HCT116 (cell line): ENCODE measurements around the gene ENGASE. TPM values are rescaled to one million over a fixed set of nuclear protein-coding genes. Genes with fewer than 3 reads are reported as not detected.

Experiments used
- ATAC-seq: fragments of 200-7000 bp; cut with Tn5 transposase; 2 replicates; pipeline ENCODE4 v1.9.1; 2020; ENCODE audit warnings: mild to moderate bottlenecking, moderate library complexity
- BruUV-seq: library from RNA; stranded (reverse); fragments of 400-500 nt; replicated peaks from 2 replicates; lab custom pipeline; 2021; lab: Mats Ljungman, UMichigan
- CTCF ChIA-PET: fragments of 300-600 bp; sonication (Branson Sonifier 250); formaldehyde crosslinking; loops from one replicate; lab custom pipeline; 2021; ENCODE audit warnings: antibody characterized with exemption; lab: Charles Lee
- POLR2A ChIA-PET: fragments of 300-600, 350-600 bp; sonication (Branson Sonifier 250); formaldehyde crosslinking; loops from one replicate; lab custom pipeline; 2021; ENCODE audit warnings: antibody characterized with exemption; lab: Charles Lee
- RAD21 ChIA-PET, 2 experiments: fragments of 300-600 bp; sonication (Branson Sonifier 250); formaldehyde crosslinking; loops; one replicate each; lab custom pipeline; 2023; ENCODE audit warnings: low total read pairs in 2 of 2; ENCODE audit not compliant: uncharacterized antibody in 2 of 2, unreplicated experiment in 2 of 2, low non-redundant PET in 1 of 2; lab: Charles Lee
- DNase-seq: peaks from one replicate; pipeline ENCODE4 v3.0.0-alpha.2; 2010; ENCODE audit warnings: low read depth, low spot score
- H2AFZ ChIP-seq: fragments of 200-600 bp; shearing (Covaris generic), sonication (generic); 2 replicates; pipeline ENCODE4 v1.6.1; 2017; ENCODE audit warnings: low read depth, mixed run types, mixed read lengths, antibody characterized with exemption, low read length; ENCODE audit not compliant: poor library complexity, severe bottlenecking
- H3K27ac ChIP-seq: 2 replicates; pipeline ENCODE4 v1.5.1; 2012; ENCODE audit warnings: low read depth, low read length
- H3K27me3 ChIP-seq: fragments of 200-600 bp; sonication (generic); 2 replicates; pipeline ENCODE4 v1.6.1; 2016; ENCODE audit warnings: mixed run types, low read length, mixed read lengths; ENCODE audit not compliant: insufficient read depth
- H3K36me3 ChIP-seq, 2 experiments: fragments of 200-500 bp in 1 of 2; fragments of 200-600 bp in 1 of 2; sonication (Bioruptor generic) in 1 of 2; sonication (generic) in 1 of 2; 2 replicates each; pipeline versions ENCODE4 v1.5.1 to v1.6.1; 2014 to 2016; ENCODE audit warnings: low read length in 2 of 2, inconsistent platforms in 1 of 2, mixed read lengths in 1 of 2, mixed run types in 1 of 2; ENCODE audit not compliant: insufficient read depth in 2 of 2, control insufficient read depth in 1 of 2
- H3K4me1 ChIP-seq, 2 experiments: fragments of 200-600 bp in 1 of 2; sonication (generic) in 1 of 2; 2 replicates each; pipeline versions ENCODE4 v1.5.1 to v1.6.1; 2012 to 2017; ENCODE audit warnings: low read length in 2 of 2, inconsistent platforms in 1 of 2, mild to moderate bottlenecking in 1 of 2, mixed read lengths in 1 of 2, mixed run types in 1 of 2, moderate library complexity in 1 of 2; ENCODE audit not compliant: insufficient read depth in 2 of 2, control insufficient read depth in 1 of 2
- H3K4me2 ChIP-seq: fragments of 200-600 bp; sonication (generic); 2 replicates; pipeline ENCODE4 v1.6.1; 2017; ENCODE audit warnings: mixed run types, low read length, mixed read lengths
- H3K4me3 ChIP-seq, 2 experiments: fragments of 200-600 bp in 1 of 2; sonication (generic) in 1 of 2; replicated peaks in 1 of 2; 2 replicates each; pipeline ENCODE4 v1.5.1; 2011 to 2016; ENCODE audit warnings: low read length in 2 of 2, control low read depth in 1 of 2, low read depth in 1 of 2, mild to moderate bottlenecking in 1 of 2, mixed read lengths in 1 of 2, mixed run types in 1 of 2
- H3K79me2 ChIP-seq: fragments of 200-600 bp; sonication (generic); 2 replicates; pipeline ENCODE4 v1.6.1; 2017; ENCODE audit warnings: mild to moderate bottlenecking, mixed run types, low read length, moderate library complexity, mixed read lengths; ENCODE audit not compliant: insufficient read depth
- H3K9ac ChIP-seq: fragments of 200-600 bp; sonication (generic); 2 replicates; pipeline ENCODE4 v1.6.1; 2016; ENCODE audit warnings: low read length, mixed read lengths
- H3K9me2 ChIP-seq: fragments of 200-600 bp; sonication (generic), shearing (Covaris generic); 2 replicates; pipeline ENCODE4 v1.6.1; 2017; ENCODE audit warnings: mixed run types, mild to moderate bottlenecking, moderate library complexity; ENCODE audit not compliant: insufficient read depth
- H3K9me3 ChIP-seq, 2 experiments: fragments of 200-500 bp in 1 of 2; fragments of 200-600 bp in 1 of 2; sonication (Bioruptor generic) in 1 of 2; sonication (generic) in 1 of 2; 2 replicates each; pipeline ENCODE4 v1.6.1; 2014 to 2017; ENCODE audit warnings: low read length in 2 of 2, mixed read lengths in 2 of 2, inconsistent platforms in 1 of 2, low read depth in 1 of 2, mild to moderate bottlenecking in 1 of 2, mixed run types in 1 of 2, moderate library complexity in 1 of 2; ENCODE audit not compliant: control insufficient read depth in 1 of 2, insufficient read depth in 1 of 2
- H4K20me1 ChIP-seq: fragments of 200-600 bp; sonication (generic), shearing (Covaris generic); 2 replicates; pipeline ENCODE4 v1.6.1; 2017; ENCODE audit warnings: mixed run types, mild to moderate bottlenecking, moderate library complexity; ENCODE audit not compliant: insufficient read depth
- CTCF ChIP-seq, 3 experiments: fragments of 200-600 bp in 1 of 3; sonication (generic) in 1 of 3; IDR thresholded peaks in 2 of 3; conservative IDR thresholded peaks in 1 of 3; 2 replicates each; pipeline ENCODE4 v1.5.1; 2012 to 2017; ENCODE audit warnings: low read depth in 2 of 3, low read length in 2 of 3, antibody characterized with exemption in 1 of 3, borderline replicate concordance in 1 of 3, control low read depth in 1 of 3, mild to moderate bottlenecking in 1 of 3, mixed read lengths in 1 of 3, mixed run types in 1 of 3, moderate library complexity in 1 of 3; ENCODE audit not compliant: insufficient read depth in 1 of 3
- ELF1 ChIP-seq: IDR thresholded peaks from 2 replicates; pipeline ENCODE4 v1.6.1; 2012; ENCODE audit warnings: low read depth, borderline replicate concordance
- EZH2 ChIP-seq: fragments of 200-600 bp; sonication (generic); IDR thresholded peaks from 2 replicates; pipeline ENCODE4 v1.6.1; 2017; ENCODE audit warnings: antibody characterized with exemption, mixed run types
- EZH2phosphoT487 ChIP-seq: fragments of 200-600 bp; IDR thresholded peaks from 2 replicates; pipeline ENCODE4 v1.6.1; 2018; ENCODE audit warnings: antibody characterized with exemption, borderline replicate concordance
- FOSL1 ChIP-seq: IDR thresholded peaks from 2 replicates; pipeline ENCODE4 v1.6.1; 2012; ENCODE audit warnings: low read depth
- JUND ChIP-seq: IDR thresholded peaks from 2 replicates; pipeline ENCODE4 v1.6.1; 2012
- MAX ChIP-seq: IDR thresholded peaks from 2 replicates; pipeline ENCODE4 v1.6.1; 2012
- POLR2A ChIP-seq: IDR thresholded peaks from 2 replicates; pipeline ENCODE4 v1.7.0; 2011; ENCODE audit warnings: borderline replicate concordance; ENCODE audit not compliant: insufficient read depth, insufficient read length; ENCODE audit errors: extremely low read depth
- RAD21 ChIP-seq: IDR thresholded peaks from 2 replicates; pipeline ENCODE4 v1.6.1; 2012; ENCODE audit warnings: low read depth, mild to moderate bottlenecking
- SP1 ChIP-seq: IDR thresholded peaks from 2 replicates; pipeline ENCODE4 v1.6.1; 2012; ENCODE audit warnings: low read depth
- SRF ChIP-seq: IDR thresholded peaks from 2 replicates; pipeline ENCODE4 v1.6.1; 2012; ENCODE audit warnings: low read depth
- YY1 ChIP-seq: IDR thresholded peaks from 2 replicates; pipeline ENCODE4 v1.6.1; 2011; ENCODE audit warnings: low read length, low read depth, moderate library complexity, mild to moderate bottlenecking; ENCODE audit not compliant: insufficient replicate concordance; ENCODE audit errors: extremely low read depth
- ZFX ChIP-seq: fragments of 450-650 bp; IDR thresholded peaks from 2 replicates; pipeline ENCODE4 v1.6.1; 2017
- ZNF274 ChIP-seq: fragments of 200-500 bp; sonication (Bioruptor generic); IDR thresholded peaks from 2 replicates; pipeline ENCODE4 v1.6.1; 2014; ENCODE audit warnings: mild to moderate bottlenecking, low read depth, low read length, inconsistent platforms
- intact Hi-C: fragments of 100-400 bp; cut with micrococcal nuclease; formaldehyde crosslinking; loops from 2 replicates; pipeline ENCODE4 v1.10.0; 2022
- total RNA-seq: library from RNA; stranded (reverse); gene quantifications from one replicate; pipeline ENCODE4 v1.2.1, GENCODE V29; 2021; ENCODE audit not compliant: unreplicated experiment
- TF ChIP-seq, protein P1 (sequence below): IDR thresholded peaks from 2 replicates; pipeline ENCODE4 v1.6.1; 2012; ENCODE audit warnings: low read depth
- TF ChIP-seq, protein P2 (sequence below): IDR thresholded peaks from 2 replicates; pipeline ENCODE4 v1.6.1; 2011; ENCODE audit warnings: mild to moderate bottlenecking, low read length, moderate library complexity; ENCODE audit not compliant: insufficient replicate concordance; ENCODE audit errors: extremely low read depth

Gene ENGASE
- total RNA-seq, 1 experiment from 2014 or later: 54.2 TPM

DNA sequence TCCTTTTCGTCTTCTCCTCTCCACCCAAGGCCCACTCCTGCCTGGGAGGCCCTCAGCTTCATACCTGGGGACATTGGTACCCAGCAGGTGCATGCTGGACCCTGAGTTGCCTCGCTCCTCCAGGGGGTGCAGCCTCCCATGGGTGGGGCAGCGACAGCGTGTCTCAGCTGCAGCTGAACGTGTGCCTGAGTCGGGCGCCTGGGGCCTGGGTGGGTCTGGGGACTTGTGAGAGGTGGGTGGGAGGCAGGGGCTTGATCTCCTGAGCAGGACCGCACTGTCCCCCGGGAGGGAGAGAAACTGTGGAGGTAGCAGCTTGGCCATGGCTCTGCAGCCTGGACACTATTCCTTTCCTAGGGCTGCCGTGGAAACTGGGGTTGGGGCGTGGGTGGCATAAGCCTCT is 24.8 kb upstream of the ENGASE start:
- POLR2A ChIA-PET: no interaction called here
- no peak for ATAC-seq
- Histone ChIP-seq H2AFZ (no peak overlapping the region), H3K9me2 (no peaks in the 10 kb centered on the region), H3K9me3 (0 out of 4 replicates have a peak, but pooled peaks cover 0 to 3% of the 10 kb centered on the region in 2 experiments), H3K4me1 (peaks cover 0 to 8% of the 10 kb centered on the region in 2 experiments; a peak in 1 of 4 replicates), H4K20me1 (no peaks in the 10 kb centered on the region), H3K36me3 (no peaks in the 10 kb centered on the region), H3K27ac (no peak overlapping the region), H3K4me3 (no peak overlapping the region), H3K4me2 (no peak overlapping the region), H3K79me2 (no peaks in the 10 kb centered on the region), H3K9ac (no peak overlapping the region), H3K27me3 (no peaks in the 10 kb centered on the region)
- TF ChIP-seq JUND: no peak
- no peak for TF ChIP-seq CTCF (IDR thresholded peaks at IDR 0.05 in 2 of 3, conservative IDR thresholded peaks at IDR 0.05 in 1 of 3; ENCODE audit: borderline replicate concordance in 1 of 3, insufficient read depth in 1 of 3, low read depth in 2 of 3, low read length in 2 of 3)
- no peak for TF ChIP-seq POLR2A
- no peak for TF ChIP-seq MAX
- TF ChIP-seq SP1: no peak
- no peak for TF ChIP-seq YY1
- no peak for TF ChIP-seq RAD21
- no peak for TF ChIP-seq ZNF274
- no peak for TF ChIP-seq ZFX
- TF ChIP-seq, protein P1, sequence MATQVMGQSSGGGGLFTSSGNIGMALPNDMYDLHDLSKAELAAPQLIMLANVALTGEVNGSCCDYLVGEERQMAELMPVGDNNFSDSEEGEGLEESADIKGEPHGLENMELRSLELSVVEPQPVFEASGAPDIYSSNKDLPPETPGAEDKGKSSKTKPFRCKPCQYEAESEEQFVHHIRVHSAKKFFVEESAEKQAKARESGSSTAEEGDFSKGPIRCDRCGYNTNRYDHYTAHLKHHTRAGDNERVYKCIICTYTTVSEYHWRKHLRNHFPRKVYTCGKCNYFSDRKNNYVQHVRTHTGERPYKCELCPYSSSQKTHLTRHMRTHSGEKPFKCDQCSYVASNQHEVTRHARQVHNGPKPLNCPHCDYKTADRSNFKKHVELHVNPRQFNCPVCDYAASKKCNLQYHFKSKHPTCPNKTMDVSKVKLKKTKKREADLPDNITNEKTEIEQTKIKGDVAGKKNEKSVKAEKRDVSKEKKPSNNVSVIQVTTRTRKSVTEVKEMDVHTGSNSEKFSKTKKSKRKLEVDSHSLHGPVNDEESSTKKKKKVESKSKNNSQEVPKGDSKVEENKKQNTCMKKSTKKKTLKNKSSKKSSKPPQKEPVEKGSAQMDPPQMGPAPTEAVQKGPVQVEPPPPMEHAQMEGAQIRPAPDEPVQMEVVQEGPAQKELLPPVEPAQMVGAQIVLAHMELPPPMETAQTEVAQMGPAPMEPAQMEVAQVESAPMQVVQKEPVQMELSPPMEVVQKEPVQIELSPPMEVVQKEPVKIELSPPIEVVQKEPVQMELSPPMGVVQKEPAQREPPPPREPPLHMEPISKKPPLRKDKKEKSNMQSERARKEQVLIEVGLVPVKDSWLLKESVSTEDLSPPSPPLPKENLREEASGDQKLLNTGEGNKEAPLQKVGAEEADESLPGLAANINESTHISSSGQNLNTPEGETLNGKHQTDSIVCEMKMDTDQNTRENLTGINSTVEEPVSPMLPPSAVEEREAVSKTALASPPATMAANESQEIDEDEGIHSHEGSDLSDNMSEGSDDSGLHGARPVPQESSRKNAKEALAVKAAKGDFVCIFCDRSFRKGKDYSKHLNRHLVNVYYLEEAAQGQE: no peak
- TF ChIP-seq EZH2phosphoT487: no peak
- TF ChIP-seq ELF1: no peak
- no peak for TF ChIP-seq EZH2
- TF ChIP-seq SRF: no peak
- TF ChIP-seq FOSL1: no peak
- TF ChIP-seq, protein P2, sequence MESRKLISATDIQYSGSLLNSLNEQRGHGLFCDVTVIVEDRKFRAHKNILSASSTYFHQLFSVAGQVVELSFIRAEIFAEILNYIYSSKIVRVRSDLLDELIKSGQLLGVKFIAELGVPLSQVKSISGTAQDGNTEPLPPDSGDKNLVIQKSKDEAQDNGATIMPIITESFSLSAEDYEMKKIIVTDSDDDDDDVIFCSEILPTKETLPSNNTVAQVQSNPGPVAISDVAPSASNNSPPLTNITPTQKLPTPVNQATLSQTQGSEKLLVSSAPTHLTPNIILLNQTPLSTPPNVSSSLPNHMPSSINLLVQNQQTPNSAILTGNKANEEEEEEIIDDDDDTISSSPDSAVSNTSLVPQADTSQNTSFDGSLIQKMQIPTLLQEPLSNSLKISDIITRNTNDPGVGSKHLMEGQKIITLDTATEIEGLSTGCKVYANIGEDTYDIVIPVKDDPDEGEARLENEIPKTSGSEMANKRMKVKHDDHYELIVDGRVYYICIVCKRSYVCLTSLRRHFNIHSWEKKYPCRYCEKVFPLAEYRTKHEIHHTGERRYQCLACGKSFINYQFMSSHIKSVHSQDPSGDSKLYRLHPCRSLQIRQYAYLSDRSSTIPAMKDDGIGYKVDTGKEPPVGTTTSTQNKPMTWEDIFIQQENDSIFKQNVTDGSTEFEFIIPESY: no peak
- RAD21 ChIA-PET: no interaction called here
- no TSS peak for BruUV-seq
- intact Hi-C loops: no loop called here
- CTCF ChIA-PET: interaction anchor here (1.0 kb wide), 1 partner anchor 10 kb away, joined by 3 read pairs; no protein-coding TSS in a partner anchor
- no peak for DNase-seq
